ENCODE data around the gene RNF207.

The RNF207 gene

DNA sequence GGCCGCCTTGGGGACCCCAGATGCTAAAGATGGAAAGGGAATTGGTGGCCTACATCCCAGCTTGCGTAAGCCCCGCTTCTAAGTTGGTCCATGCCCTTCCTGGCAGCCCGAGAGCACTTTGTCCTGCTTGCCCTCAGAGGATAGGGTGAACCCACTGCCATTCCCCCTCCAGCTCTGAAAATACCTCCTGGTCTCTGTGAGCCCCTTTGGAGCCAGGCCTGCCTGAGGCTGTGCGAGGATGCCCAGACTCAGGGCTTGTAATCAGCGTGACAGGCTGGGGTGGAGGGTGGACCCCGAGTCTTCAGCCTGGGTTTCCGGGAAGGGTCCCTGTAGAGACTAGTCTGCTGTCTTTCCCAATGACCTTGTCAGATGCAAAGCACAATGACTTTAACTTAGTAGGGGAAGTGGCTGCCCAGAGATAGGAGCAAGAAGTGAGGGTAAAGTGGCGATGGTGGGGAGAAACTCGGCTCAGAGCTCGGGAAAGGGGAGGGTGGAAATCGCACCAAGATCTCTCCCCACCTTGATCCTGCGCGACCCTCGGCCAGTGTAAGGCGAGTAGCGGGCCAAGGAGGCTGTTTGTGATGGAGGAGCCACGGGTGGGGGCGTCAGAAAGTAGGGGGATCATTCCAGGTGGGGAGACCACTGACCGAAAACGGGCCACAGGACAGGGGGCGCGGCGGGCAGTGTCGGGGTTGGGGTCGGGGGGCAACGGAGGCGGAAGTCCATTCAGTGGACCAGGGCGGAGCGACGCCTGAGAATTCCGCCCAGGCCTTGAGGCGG, 35.4 kb downstream of the RNF207 start:
- FAIRE-seq (no peak), DNase-seq (ENCODE audit: insufficient read length, low spot score) (no peak)
- no peak for TF ChIP-seq PAX5 (IDR thresholded peaks at IDR 0.05; ENCODE audit: insufficient read depth, low read length, severe bottlenecking)
- TF ChIP-seq POLR2AphosphoS5 (IDR thresholded peaks at IDR 0.05; ENCODE audit: low read depth, low read length): no peak
- no peak for TF ChIP-seq TAF1 (IDR thresholded peaks at IDR 0.05; ENCODE audit: low read depth, low read length)
- no peak for TF ChIP-seq POU2F2 (IDR thresholded peaks at IDR 0.05; ENCODE audit: low read depth, low read length)
- no peak for TF ChIP-seq POLR2A (IDR thresholded peaks at IDR 0.05; ENCODE audit: low read depth, low read length)
- no peak for TF ChIP-seq SPI1 (IDR thresholded peaks at IDR 0.05; ENCODE audit: low read depth, low read length)

DNA sequence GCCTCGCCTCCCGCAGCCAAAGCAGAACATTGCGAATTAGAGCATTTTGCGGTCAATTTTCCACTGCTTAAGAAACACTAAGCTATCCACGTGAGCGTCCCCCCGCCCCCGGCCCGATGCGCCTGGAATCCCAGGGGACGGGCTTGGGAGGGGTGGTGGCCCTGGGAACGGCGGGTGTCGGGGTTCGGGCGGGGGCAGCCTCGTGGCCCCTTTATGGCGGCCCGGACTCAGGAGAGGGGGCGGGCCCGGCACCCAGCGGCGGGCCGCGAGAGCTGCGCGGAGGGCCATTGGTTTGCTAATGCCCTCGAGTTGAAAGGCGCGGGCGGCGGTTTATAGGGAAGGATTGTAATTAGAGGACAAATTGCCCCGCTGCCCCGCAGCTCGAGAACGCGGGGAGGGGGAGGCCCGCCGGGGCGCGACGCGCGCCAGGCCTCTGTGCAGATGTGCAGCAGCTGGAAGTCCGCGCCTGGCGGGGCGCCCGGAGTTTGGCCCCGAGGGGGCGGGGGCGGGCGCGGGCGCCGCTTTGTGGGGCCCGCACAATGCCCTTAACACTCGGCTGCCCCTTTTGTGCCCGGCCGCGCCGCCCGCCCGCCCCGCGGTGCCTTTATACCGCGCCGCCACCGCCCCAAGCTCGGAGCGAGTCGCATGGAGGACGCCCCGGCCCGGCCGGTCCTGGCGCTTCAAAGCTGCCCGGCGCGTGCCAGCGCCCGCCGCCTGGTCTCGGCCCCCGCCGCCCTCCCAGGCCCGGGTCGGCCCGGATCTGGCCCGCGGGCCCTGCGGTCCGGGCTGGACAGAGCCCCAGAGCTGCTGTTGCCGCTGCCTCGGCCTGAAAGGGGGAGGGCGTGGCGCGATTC, 36.2 kb downstream of the RNF207 start:
- DNase-seq (ENCODE audit: insufficient read length, low spot score): no peak
- FAIRE-seq: no peak
- TF ChIP-seq POU2F2 (IDR thresholded peaks at IDR 0.05; ENCODE audit: low read depth, low read length) (no peak), POLR2A (IDR thresholded peaks at IDR 0.05; ENCODE audit: low read depth, low read length) (no peak), POLR2AphosphoS5 (IDR thresholded peaks at IDR 0.05; ENCODE audit: low read depth, low read length) (no peak), PAX5 (IDR thresholded peaks at IDR 0.05; ENCODE audit: insufficient read depth, low read length, severe bottlenecking) (no peak), SPI1 (IDR thresholded peaks at IDR 0.05; ENCODE audit: low read depth, low read length) (no peak), TAF1 (IDR thresholded peaks at IDR 0.05; ENCODE audit: low read depth, low read length) (no peak)

DNA sequence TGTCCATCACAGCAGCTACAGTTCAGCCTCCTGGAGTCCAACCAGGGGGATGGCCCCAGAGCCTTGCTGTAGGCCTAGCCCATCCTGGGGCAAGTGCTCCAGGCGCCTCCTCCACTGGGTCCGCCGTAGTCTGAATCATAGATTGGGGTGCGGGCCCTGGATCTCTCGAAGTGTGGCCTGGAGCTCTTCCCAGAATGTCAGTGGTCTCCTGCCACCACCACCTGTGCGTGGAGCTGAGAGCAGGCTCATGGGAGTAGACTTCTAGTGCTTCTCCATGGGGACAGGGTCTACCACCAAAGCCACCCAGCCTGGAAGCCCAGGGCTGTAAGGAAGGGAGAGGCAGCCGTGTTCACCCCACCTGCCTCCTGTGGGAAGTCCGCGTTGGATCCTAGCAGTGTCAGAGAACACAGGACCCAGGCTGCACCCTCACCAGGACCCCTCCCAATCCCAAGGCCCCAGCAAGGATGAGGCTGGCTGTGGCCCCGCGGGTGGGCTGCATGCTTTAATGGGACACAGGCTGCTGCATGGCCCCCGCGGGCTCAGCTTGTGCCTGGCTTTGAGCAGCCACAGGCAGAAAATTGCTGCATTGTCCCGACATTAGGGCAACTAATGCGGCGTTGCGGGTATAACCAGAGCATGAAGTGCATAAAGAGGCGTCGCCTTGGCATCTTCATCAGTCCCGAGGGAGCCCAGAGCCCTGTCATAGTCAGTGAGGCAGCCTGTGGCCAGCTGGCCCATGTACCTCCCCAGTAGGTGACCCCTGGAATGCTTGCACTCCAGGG, 37.3 kb downstream of the RNF207 start:
- DNase-seq (ENCODE audit: insufficient read length, low spot score): no peak
- no peak for FAIRE-seq
- TF ChIP-seq TAF1 (IDR thresholded peaks at IDR 0.05; ENCODE audit: low read depth, low read length) (no peak), POU2F2 (IDR thresholded peaks at IDR 0.05; ENCODE audit: low read depth, low read length) (no peak), POLR2AphosphoS5 (IDR thresholded peaks at IDR 0.05; ENCODE audit: low read depth, low read length) (no peak), PAX5 (IDR thresholded peaks at IDR 0.05; ENCODE audit: insufficient read depth, low read length, severe bottlenecking) (no peak), POLR2A (IDR thresholded peaks at IDR 0.05; ENCODE audit: low read depth, low read length) (no peak), SPI1 (IDR thresholded peaks at IDR 0.05; ENCODE audit: low read depth, low read length) (no peak)

DNA sequence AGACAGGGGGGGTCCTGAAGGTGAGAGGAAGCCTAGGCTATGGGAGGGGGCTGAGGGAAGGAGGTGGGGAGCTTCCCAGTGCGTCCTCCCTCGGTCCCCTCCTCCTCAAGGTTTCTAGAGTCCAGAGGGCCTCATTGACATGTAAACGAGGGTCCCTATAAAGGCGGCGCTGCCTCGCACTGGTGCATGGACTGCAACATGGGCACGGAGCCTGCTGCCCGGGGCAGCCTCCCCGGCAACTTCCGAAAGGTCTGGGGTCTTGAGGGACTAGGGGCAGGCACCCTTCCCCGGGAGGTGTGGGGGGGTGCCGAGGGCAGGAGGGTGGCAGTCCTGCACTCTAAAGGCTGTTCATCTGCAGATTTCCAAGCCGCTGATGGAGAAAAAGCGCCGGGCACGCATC, 38.1 kb downstream of the RNF207 start, which contains the start of gene HES3:
HES3 (plus strand) TSS at position 187 of the 400 bp plus-strand sequence; CDS start at position 374, 187 bp downstream.
- TF ChIP-seq PAX5 (IDR thresholded peaks at IDR 0.05; ENCODE audit: insufficient read depth, low read length, severe bottlenecking) (no peak), TAF1 (IDR thresholded peaks at IDR 0.05; ENCODE audit: low read depth, low read length) (no peak), POLR2AphosphoS5 (IDR thresholded peaks at IDR 0.05; ENCODE audit: low read depth, low read length) (no peak), POLR2A (IDR thresholded peaks at IDR 0.05; ENCODE audit: low read depth, low read length) (no peak), SPI1 (IDR thresholded peaks at IDR 0.05; ENCODE audit: low read depth, low read length) (no peak), POU2F2 (IDR thresholded peaks at IDR 0.05; ENCODE audit: low read depth, low read length) (no peak)
- DNase-seq (ENCODE audit: insufficient read length, low spot score) (no peak), FAIRE-seq (no peak)

DNA sequence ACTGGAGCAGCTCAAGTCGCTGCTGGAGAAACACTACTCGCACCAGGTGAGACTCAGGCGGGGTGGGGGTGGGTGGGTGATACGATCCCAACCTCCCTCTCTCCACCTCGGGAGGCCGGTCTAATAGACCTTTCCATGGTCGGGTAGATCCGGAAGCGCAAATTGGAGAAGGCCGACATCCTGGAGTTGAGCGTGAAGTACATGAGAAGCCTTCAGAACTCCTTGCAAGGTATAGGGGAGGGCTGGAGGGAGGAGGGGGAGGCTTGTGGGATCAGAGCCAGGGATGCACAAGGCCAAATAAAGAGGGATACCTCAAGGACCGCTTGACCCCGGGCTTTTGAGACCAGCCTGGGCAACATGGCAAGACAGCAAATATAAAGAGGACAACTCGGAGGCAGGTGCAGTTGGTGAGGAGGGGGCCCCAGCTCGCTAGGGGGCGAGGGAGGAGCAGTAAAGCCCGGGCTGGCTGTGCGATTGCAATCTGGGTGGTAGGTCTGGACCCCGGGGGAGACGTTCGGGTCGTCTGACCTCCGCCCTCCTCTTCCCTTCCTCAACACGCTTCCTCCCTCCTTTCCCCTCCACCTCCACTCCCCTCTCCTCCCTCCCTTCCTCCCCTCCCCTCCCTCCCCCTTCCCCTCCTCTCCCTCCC, 38.6 kb downstream of the RNF207 start:
- no peak for DNase-seq (ENCODE audit: insufficient read length, low spot score)
- FAIRE-seq: no peak
- TF ChIP-seq PAX5 (IDR thresholded peaks at IDR 0.05; ENCODE audit: insufficient read depth, low read length, severe bottlenecking) (no peak), POLR2A (IDR thresholded peaks at IDR 0.05; ENCODE audit: low read depth, low read length) (no peak), TAF1 (IDR thresholded peaks at IDR 0.05; ENCODE audit: low read depth, low read length) (no peak), POU2F2 (IDR thresholded peaks at IDR 0.05; ENCODE audit: low read depth, low read length) (no peak), SPI1 (IDR thresholded peaks at IDR 0.05; ENCODE audit: low read depth, low read length) (no peak), POLR2AphosphoS5 (IDR thresholded peaks at IDR 0.05; ENCODE audit: low read depth, low read length) (no peak)

DNA sequence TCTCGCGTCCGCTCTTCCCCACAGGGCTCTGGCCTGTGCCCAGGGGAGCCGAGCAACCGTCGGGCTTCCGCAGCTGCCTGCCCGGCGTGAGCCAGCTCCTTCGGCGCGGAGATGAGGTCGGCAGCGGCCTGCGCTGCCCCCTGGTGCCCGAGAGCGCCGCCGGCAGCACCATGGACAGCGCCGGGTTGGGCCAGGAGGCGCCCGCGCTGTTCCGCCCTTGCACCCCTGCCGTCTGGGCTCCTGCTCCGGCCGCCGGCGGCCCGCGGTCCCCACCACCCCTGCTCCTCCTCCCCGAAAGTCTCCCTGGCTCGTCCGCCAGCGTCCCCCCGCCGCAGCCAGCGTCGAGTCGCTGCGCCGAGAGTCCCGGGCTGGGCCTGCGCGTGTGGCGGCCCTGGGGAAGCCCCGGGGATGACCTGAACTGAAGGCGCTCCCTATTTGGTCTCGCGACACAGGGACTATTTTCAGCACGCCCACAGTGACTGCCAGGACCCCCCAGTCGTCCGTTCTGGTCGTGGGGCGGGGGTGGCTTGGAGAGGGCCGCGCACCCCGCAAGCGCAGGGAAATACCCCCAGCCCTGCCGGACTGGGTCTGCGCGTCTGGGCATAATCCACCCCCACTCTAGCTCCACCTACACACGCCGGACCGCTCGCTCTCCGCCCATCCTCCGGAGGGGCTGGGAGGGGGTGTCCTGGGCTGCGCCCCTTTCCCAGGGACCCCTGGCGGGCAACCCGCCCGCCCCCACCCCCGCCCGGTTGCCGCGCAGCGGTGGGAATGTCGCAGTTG, 39.4 kb downstream of the RNF207 start:
- FAIRE-seq (peak; percentile 95), DNase-seq (ENCODE audit: insufficient read length, low spot score) (peak; percentile 93)
- TF ChIP-seq POLR2A (IDR thresholded peaks at IDR 0.05; ENCODE audit: low read depth, low read length): no peak
- 0 out of 2 replicates have a peak, but pooled peaks have one; percentile 12 for TF ChIP-seq SPI1 (IDR thresholded peaks at IDR 0.05; ENCODE audit: low read depth, low read length)

DNA sequence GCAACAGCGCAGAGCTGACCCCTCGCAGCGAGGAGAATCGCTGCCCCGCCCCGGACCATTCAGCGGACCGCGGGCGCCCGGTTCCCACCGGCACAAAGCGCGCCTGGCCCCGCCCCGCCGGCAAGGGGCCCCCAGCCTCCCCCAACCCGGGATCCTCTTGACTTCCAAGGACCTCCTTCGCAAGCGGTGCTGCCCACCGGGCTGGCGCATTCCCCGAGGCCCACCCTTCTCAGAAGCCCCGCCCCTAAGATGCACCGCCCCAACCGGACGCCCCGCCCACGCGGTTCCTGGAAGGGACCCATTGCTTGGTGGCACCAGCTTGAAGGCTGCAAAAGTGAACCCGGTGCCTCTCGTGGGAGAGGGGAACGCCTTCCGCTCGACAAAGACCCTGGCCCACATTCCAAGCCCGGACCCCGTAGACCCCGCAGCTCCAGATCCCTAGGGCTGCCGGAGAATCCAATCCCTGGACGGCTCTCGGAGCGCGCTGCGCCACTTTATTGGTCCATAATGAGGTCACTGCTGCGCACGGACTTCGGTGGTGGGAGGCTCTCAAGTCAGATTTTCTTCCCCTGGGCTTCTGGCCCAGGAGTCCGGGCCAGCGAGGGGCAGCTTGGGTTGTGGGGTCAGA, 40.1 kb downstream of the RNF207 start:
- no peak for DNase-seq (ENCODE audit: insufficient read length, low spot score)
- no peak for FAIRE-seq

More for the DNA sequence above, 40.1 kb downstream of the RNF207 start:
- TF ChIP-seq TAF1 (IDR thresholded peaks at IDR 0.05; ENCODE audit: low read depth, low read length): no peak
